GM23338 (cell line): ENCODE results near the gene LSM11. TPM values are rescaled to one million over a fixed set of nuclear protein-coding genes. Genes with fewer than 3 reads are reported as not detected.

Source experiments
- ATAC-seq: fragments of 200-7000 bp; cut with Tn5 transposase; 3 replicates; pipeline ENCODE4 v1.9.1; 2020
- DNase-seq: peaks from one replicate; pipeline ENCODE4 v3.0.0-alpha.2; 2015; ENCODE audit warnings: low spot score
- H2AFZ ChIP-seq: fragments of 200-600 bp; sonication (generic); 2 replicates; pipeline ENCODE4 v1.8.0; 2016; ENCODE audit warnings: antibody characterized with exemption, mild to moderate bottlenecking, moderate library complexity
- H3F3A ChIP-seq: fragments of 200-600 bp; sonication (generic); replicated peaks from 2 replicates; pipeline ENCODE4 v1.8.0; 2017; ENCODE audit warnings: antibody characterized with exemption, mixed run types, low read depth
- H3K27ac ChIP-seq: fragments of 200-600 bp; sonication (generic); 2 replicates; pipeline ENCODE4 v1.6.1; 2016; ENCODE audit warnings: low read depth
- H3K27me3 ChIP-seq: fragments of 200-600 bp; sonication (generic); 2 replicates; pipeline ENCODE4 v1.8.0; 2016; ENCODE audit warnings: mild to moderate bottlenecking, mixed run types, moderate library complexity; ENCODE audit not compliant: insufficient read depth
- H3K36me3 ChIP-seq: fragments of 200-600 bp; sonication (generic); 2 replicates; pipeline ENCODE4 v1.8.0; 2016; ENCODE audit warnings: mild to moderate bottlenecking; ENCODE audit not compliant: insufficient read depth
- H3K4me1 ChIP-seq: fragments of 200-600 bp; sonication (generic); 2 replicates; pipeline ENCODE4 v1.8.0; 2016; ENCODE audit warnings: mild to moderate bottlenecking, moderate library complexity; ENCODE audit not compliant: insufficient read depth
- H3K4me2 ChIP-seq: fragments of 200-600 bp; sonication (generic); 2 replicates; pipeline ENCODE4 v1.7.1; 2017; ENCODE audit warnings: mixed run types
- H3K4me3 ChIP-seq: fragments of 200-600 bp; sonication (generic); 2 replicates; pipeline ENCODE4 v1.6.1; 2016; ENCODE audit warnings: mixed run types
- H3K79me2 ChIP-seq: fragments of 200-600 bp; sonication (generic); replicated peaks from 2 replicates; pipeline ENCODE4 v1.8.0; 2017; ENCODE audit warnings: mild to moderate bottlenecking; ENCODE audit not compliant: insufficient read depth
- H3K9me2 ChIP-seq: fragments of 200-600 bp; sonication (generic); 2 replicates; pipeline ENCODE4 v1.8.0; 2017; ENCODE audit not compliant: insufficient read depth
- H4K20me1 ChIP-seq: fragments of 200-600 bp; sonication (generic); replicated peaks from 2 replicates; pipeline ENCODE4 v1.8.0; 2017; ENCODE audit warnings: mild to moderate bottlenecking; ENCODE audit not compliant: insufficient read depth
- H3K27ac Mint-ChIP-seq: 2 replicates; pipeline ENCODE4 v1.8.0; 2020; ENCODE audit warnings: inconsistent platforms, mild to moderate bottlenecking, moderate library complexity, mixed read lengths
- H3K27me3 Mint-ChIP-seq: 3 replicates; pipeline ENCODE4 v1.8.0; 2022; ENCODE audit warnings: low read depth, mild to moderate bottlenecking, moderate library complexity, mixed read lengths, inconsistent platforms; ENCODE audit not compliant: insufficient read depth, poor library complexity
- H3K36me3 Mint-ChIP-seq: 3 replicates; pipeline ENCODE4 v1.8.0; 2021; ENCODE audit warnings: low read depth, mild to moderate bottlenecking, inconsistent platforms, moderate library complexity, mixed read lengths
- H3K4me1 Mint-ChIP-seq: 3 replicates; pipeline ENCODE4 v1.8.0; 2020; ENCODE audit warnings: mild to moderate bottlenecking, inconsistent platforms, mixed read lengths
- H3K4me3 Mint-ChIP-seq: 3 replicates; pipeline ENCODE4 v1.8.0; 2021; ENCODE audit warnings: moderate library complexity, mild to moderate bottlenecking, inconsistent platforms, mixed read lengths
- H3K9me3 Mint-ChIP-seq: 3 replicates; pipeline ENCODE4 v1.8.0; 2020; ENCODE audit warnings: moderate library complexity, mild to moderate bottlenecking, inconsistent platforms, mixed read lengths
- CREB1 ChIP-seq: fragments of 250-450 bp; sonication (Bioruptor Pico); IDR thresholded peaks from 2 replicates; pipeline ENCODE4 v1.5.0; 2020; ENCODE audit warnings: low read depth, mild to moderate bottlenecking, moderate library complexity
- EZH2phosphoT487 ChIP-seq: fragments of 200-600 bp; sonication (generic); IDR thresholded peaks from one replicate; pipeline ENCODE4 v1.8.1; 2018; ENCODE audit warnings: antibody characterized with exemption; ENCODE audit not compliant: unreplicated experiment
- POLR2AphosphoS5 ChIP-seq: IDR thresholded peaks from 2 replicates; pipeline ENCODE4 v1.6.1; 2016; ENCODE audit warnings: antibody characterized with exemption, low read depth
- ZNF331 ChIP-seq: fragments of 250-450 bp; sonication (Bioruptor Pico); IDR thresholded peaks from 2 replicates; pipeline ENCODE4 v1.5.0; 2020; ENCODE audit warnings: low read depth, mild to moderate bottlenecking, moderate library complexity
- polyA plus RNA-seq: library from polyadenylated mRNA; unstranded; fragments of >200 nt; fragmentation: Nextera tagmentation; extraction: Ambion mirVana; gene quantifications from 2 replicates; pipeline ENCODE4 v1.2.1, GENCODE V29; 2016
- total RNA-seq: library from RNA; depleted of rRNA; stranded (reverse); fragments of >200 nt; shearing (Covaris generic); gene quantifications from 2 replicates; pipeline ENCODE4 v1.2.3, GENCODE V29; 2014
- TF ChIP-seq, protein P1 (sequence below), 2 experiments: fragments of 200-600 bp in 1 of 2; sonication (generic) in 1 of 2; conservative IDR thresholded peaks; 2 replicates each; pipeline versions ENCODE4 v1.5.1 to v1.6.1; 2016 to 2017; ENCODE audit warnings: antibody characterized with exemption in 2 of 2, low read depth in 2 of 2, mild to moderate bottlenecking in 2 of 2, moderate library complexity in 1 of 2
- TF ChIP-seq, protein P2 (sequence below): IDR thresholded peaks from 2 replicates; pipeline ENCODE4 v1.6.1; 2016; ENCODE audit warnings: antibody characterized with exemption

Gene LSM11
- total and polyA plus RNA-seq, 2 experiments from 2014 or later, result 1.2 to 3.8 TPM

DNA sequence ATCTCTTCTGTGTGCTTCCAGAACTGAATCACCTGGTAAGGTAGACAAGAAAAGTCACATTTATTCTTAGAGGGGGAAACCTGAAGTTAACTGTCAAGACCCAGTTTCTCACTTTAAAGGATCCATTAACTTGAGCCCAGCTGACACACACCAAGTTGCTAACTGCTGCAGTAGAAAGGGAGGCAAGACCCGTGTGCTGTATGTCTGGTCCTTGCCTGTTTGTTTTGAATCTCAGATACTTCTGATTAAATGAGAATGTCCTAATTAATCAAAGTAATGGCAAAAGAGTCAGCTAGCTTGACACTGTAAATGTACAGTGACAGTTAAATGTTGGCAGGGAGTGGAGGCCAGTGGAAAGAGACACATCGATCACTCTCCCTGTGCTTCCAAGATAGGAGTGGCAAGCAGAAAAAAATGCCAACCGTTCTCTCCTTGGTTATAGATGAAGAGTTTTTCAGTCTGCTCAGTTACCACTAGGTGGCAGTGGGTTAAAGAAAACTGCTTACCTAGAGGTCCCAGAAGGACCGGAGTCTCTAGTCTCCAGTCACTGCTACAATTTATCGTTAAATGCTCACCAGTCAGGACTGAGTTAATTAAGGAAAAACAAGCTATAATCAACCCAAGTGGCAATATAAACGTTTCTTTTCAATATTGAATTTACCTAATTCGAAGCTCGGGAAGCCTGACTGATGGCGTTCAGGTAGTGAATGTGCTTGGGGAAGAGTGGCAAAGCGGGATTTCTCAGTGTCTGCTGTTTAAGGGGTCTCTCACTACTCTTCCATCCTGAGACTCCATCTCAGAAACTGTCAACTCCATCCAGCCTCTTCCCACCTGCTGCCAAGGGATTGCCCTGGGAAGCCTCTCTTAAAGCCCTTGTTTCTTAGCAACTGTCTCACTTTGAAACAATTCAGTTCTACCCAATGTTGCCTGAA lies 18.4 kb downstream of the LSM11 start:
- no peaks in the 10 kb centered on the region; the same call in 1 of the 2 replicates for H4K20me1 ChIP-seq
- TF ChIP-seq EZH2phosphoT487, result no peak
- TF ChIP-seq, protein P1, sequence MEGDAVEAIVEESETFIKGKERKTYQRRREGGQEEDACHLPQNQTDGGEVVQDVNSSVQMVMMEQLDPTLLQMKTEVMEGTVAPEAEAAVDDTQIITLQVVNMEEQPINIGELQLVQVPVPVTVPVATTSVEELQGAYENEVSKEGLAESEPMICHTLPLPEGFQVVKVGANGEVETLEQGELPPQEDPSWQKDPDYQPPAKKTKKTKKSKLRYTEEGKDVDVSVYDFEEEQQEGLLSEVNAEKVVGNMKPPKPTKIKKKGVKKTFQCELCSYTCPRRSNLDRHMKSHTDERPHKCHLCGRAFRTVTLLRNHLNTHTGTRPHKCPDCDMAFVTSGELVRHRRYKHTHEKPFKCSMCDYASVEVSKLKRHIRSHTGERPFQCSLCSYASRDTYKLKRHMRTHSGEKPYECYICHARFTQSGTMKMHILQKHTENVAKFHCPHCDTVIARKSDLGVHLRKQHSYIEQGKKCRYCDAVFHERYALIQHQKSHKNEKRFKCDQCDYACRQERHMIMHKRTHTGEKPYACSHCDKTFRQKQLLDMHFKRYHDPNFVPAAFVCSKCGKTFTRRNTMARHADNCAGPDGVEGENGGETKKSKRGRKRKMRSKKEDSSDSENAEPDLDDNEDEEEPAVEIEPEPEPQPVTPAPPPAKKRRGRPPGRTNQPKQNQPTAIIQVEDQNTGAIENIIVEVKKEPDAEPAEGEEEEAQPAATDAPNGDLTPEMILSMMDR (conservative IDR thresholded peaks at IDR 0.05; ENCODE audit: low read depth in 2 of 2), result peak; percentile 81 to 83
- H3K4me3 ChIP-seq, result no peak overlapping the region
- Mint-ChIP-seq H3K27ac (no peak overlapping the region), H3K36me3 (no peaks in the 10 kb centered on the region), H3K27me3 (peaks cover 5% of the 10 kb centered on the region), H3K4me1 (no peaks in the 10 kb centered on the region), H3K4me3 (no peak overlapping the region), H3K9me3 (no peaks in the 10 kb centered on the region; the same call in 2 of the 3 replicates)
- H3K27me3 ChIP-seq, result no peaks in the 10 kb centered on the region
- no peaks in the 10 kb centered on the region; the same call in 1 of the 2 replicates for H3K36me3 ChIP-seq
- no peak overlapping the region for H3K4me2 ChIP-seq
- DNase-seq (peak; percentile 88), ATAC-seq (peak; percentile 99)
- no peak overlapping the region for H2AFZ ChIP-seq
- H3F3A ChIP-seq, result no peaks in the 10 kb centered on the region
- H3K27ac ChIP-seq, result no peak overlapping the region
- no peaks in the 10 kb centered on the region for H3K4me1 ChIP-seq
- no peaks in the 10 kb centered on the region for H3K79me2 ChIP-seq
- no peaks in the 10 kb centered on the region for H3K9me2 ChIP-seq

DNA sequence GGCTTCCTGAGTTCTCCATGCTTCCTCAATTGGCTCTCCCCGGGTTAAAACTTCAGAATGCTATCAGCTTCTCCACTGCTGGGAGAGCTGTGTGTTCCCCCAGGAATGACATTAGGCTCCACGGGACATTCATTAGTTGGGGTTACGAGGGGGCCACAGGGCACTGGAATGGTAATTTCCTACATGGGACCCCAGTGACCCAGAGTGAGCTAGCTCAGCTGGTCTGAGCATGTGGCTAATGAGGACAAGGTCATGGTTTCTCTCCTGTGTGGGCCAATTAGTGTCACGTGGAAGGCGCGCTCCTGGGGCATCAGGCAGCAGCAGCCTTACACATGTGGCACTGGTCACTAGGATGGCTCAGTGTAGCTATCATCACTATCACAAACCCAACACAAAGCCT lies 21.0 kb downstream of the LSM11 start:
- Histone ChIP-seq H3K4me3 (no peak overlapping the region), H3K4me1 (no peaks in the 10 kb centered on the region), H3F3A (no peaks in the 10 kb centered on the region), H3K27me3 (no peaks in the 10 kb centered on the region), H3K27ac (no peak overlapping the region), H3K4me2 (no peak overlapping the region), H3K9me2 (no peaks in the 10 kb centered on the region), H3K79me2 (no peaks in the 10 kb centered on the region), H4K20me1 (no peaks in the 10 kb centered on the region), H3K36me3 (no peaks in the 10 kb centered on the region), H2AFZ (no peak overlapping the region)
- no peaks in the 10 kb centered on the region for H3K36me3 Mint-ChIP-seq
- H3K9me3 Mint-ChIP-seq, result no peaks in the 10 kb centered on the region; the same call in 2 of the 3 replicates
- no peak for DNase-seq
- no peak overlapping the region for H3K27ac Mint-ChIP-seq
- peaks cover 5% of the 10 kb centered on the region for H3K27me3 Mint-ChIP-seq
- TF ChIP-seq, protein P2, sequence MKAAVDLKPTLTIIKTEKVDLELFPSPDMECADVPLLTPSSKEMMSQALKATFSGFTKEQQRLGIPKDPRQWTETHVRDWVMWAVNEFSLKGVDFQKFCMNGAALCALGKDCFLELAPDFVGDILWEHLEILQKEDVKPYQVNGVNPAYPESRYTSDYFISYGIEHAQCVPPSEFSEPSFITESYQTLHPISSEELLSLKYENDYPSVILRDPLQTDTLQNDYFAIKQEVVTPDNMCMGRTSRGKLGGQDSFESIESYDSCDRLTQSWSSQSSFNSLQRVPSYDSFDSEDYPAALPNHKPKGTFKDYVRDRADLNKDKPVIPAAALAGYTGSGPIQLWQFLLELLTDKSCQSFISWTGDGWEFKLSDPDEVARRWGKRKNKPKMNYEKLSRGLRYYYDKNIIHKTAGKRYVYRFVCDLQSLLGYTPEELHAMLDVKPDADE, result no peak
- no peak for TF ChIP-seq POLR2AphosphoS5
- TF ChIP-seq ZNF331 (CRISPR knock-in tag), result no peak
- no peak for TF ChIP-seq CREB1 (CRISPR knock-in tag)
- TF ChIP-seq, protein P1 (conservative IDR thresholded peaks at IDR 0.05; ENCODE audit: low read depth in 2 of 2), result no peak
- no peaks in the 10 kb centered on the region for H3K4me1 Mint-ChIP-seq
- ATAC-seq, result no peak
- H3K4me3 Mint-ChIP-seq, result no peak overlapping the region
